Activated T-cell treated with anti-CD3 and anti-CD28 coated beads, Interleukin-2, amount 50 U/mL, for 48 hours (primary cell): Measurements from ENCODE around the gene MAML3.
A peak's percentile ranks its signal among the peaks of the same experiment; 100 is the strongest.

Source experiments
- DNase-seq, 2 experiments: peaks; one replicate each; pipeline ENCODE4 v3.0.0-alpha.2; 2020

Gene MAML3

GRCh38 chr4:139889264-139889663 is 264.7 kb downstream of the MAML3 start:
- peak in 1 of 2 experiments; percentile 31 for DNase-seq

DNA sequence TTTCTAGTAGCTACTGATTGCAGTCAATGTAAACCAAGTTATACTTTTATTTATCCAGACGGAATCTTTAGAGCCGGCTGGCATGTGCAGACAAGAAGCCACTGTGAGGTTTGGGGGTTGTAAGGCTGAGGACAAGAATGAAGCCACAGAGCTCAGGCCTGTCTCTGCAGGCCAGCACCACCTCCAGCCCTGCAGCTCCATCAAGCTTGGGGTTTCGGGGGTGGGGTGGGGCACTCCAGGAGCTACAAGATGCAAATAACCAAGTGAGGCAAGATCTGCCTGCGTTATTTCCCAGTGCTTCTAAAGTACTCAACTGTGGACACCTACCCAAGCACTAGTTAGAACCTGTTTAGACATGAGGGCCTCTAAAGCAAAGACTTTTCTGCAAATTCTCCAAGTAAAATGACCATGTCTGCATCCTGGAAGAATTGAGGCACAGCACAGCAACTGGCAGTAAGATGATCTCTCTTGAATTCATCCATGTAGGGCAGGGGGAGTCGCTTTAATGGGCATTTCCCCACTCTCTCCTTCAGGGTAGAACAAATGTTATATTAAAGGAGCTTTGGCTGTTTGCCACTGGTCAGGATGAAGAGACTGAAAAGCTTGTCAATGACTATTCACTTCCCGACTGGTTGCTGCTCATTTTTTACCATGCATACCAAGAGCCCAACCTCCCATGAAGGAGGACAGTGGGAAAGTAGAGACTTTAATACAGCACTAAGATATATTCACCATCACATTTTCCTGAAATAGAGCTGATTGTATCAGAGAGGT is 265.8 kb downstream of the MAML3 start:
- no peak for DNase-seq

DNA sequence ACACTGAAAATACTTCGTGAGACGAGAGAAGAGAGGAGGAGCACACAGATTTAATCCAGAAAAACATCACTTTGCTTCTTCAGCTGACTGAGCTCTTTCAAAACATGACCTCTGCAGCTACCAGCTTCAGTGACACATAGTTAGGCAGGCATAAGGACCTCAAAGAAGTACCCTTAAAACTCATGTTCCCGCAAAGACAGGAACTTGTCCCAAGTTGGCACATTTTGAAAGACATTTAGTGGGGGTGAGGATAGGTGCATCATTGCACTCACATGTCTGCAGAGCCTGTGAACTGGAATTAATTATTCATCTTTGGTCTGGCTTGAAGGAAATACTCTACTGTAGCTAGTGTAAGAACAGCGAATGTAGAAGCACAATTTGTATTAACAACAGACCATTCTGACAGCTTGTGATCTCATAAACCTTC is 266.6 kb downstream of the MAML3 start:
- no peak for DNase-seq

DNA sequence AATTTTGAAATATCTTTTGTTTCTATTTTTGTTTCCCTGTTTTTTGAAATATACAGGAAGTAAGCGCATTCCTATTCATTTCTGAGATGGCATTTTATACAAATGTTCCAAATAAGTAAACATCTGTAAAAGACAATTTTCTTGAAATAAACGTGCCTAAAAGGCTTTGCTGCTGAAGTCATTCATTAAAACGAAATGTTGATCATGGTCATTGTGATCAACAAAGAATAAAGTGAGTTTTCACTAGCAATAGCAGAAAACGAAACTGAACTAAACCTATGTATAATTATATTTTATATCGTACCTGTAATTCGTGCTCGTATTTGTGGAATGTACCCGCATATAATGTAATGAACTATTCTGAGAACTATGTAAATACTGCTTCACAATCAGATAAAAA is 267.2 kb downstream of the MAML3 start:
- no peak for DNase-seq

DNA sequence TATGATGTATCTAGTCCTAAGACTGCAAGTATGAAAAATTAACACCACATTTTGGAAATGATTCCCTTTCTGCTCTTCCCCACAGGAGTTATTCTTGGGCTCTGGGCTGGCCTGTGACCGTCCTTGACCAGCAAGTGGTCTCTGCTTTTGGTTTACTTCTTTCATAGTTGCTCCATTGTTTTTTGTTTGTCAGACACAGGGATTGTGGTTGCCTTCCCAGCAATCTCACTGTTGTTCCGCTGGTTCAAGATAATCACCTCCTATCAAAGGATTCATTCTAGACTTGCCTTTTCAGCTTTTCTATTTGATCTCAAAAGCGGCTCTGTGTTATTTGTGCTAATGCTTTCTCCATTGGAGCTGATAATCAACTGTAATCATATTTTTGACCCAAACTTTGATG is 269.5 kb downstream of the MAML3 start:
- no peak for DNase-seq

- no peak for DNase-seq
Observed at GRCh38 chr4:139880841-139881240, 273.1 kb downstream of the MAML3 start.

DNA sequence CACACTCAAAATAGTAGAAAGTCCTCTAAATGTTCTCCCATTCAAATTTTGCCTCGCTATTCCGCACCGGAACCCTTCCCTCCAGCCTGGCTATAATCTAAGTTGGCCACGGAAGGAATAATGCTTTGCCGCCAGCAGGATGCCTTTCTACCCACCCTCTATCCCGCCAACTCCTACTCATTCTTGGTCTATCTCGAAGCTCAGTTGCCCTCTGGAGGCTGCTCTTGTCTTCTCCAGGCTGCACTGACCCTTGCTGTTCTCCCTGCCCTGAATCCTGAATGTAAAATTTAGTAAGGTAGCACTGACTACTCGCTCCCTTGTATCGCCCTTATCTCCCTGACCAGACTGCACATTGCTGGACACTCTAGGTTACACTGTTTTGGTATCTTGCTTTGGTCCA is 275.9 kb downstream of the MAML3 start:
- no peak for DNase-seq

DNA sequence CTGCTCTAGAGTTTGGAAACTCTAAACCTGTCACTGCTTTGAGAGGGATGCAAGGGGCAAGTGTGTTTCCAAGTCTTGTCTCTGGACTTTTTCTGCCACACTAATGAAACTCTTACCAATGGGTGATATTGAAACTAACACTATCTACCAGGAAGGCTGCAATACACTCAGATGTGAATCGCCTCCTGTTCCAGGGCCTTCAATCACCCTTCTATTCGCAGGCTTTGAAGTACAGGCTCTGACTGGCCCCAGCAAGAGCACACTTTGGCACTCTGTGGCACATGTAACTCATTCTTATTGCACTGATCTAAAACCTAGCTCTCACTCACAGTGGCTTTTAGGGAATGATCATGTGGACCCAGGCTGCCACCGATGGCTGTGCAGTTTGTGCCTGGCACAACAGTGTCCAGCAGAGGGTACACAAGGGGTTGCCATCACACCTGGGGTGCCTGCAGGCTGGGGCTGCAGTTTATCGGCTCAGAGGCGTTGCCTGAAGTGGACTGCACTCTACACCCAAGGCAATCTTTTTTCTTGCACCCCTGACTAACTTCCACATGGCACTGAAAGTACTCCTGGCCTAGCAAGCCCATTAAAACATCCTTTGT is 277.5 kb downstream of the MAML3 start:
- no peak for DNase-seq

GRCh38 chr4:139875411-139875825 is 278.6 kb downstream of the MAML3 start:
- no peak for DNase-seq

DNA sequence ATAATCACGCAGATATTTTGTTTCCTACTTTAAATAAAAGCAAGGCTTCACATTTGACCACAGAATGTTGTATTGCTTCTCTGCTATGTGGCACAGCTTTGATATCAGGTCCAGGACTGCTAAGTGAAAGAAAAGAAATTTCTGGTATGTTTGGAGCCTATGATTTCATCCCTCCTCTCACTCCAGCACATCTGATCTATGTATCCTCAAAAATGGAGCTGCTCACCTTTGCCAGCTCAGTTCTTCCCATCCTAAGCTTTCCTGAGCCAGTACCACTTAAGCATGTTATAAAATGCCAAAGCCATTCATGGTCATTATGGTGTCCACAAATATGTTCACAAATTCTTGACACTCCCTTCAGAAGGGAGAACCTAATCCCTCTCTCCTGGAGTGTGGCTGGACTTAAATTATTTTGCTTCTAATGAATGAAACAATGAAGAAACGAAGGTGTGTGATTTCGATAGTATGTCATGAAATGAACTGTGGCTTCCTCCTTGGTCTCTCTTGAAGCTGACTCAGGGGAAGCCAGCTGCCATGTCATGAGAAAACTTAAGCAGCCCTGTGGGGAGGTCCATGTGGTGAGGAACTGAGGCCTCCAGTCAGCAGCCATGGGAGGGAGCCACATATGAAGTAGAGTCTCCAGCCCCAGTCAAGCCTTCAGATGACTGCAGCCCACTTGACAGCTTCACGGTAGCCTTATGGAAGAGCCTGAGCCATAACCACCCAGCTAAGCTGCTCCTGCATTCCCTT is 280.7 kb downstream of the MAML3 start:
- no peak for DNase-seq

GRCh38 chr4:139872274-139872673 is 281.7 kb downstream of the MAML3 start:
- no peak for DNase-seq

- no peak for DNase-seq
Observed at GRCh38 chr4:139869810-139870209, 284.2 kb downstream of the MAML3 start.

GRCh38 chr4:139866276-139866962 is 287.6 kb downstream of the MAML3 start:
- no peak for DNase-seq

DNA sequence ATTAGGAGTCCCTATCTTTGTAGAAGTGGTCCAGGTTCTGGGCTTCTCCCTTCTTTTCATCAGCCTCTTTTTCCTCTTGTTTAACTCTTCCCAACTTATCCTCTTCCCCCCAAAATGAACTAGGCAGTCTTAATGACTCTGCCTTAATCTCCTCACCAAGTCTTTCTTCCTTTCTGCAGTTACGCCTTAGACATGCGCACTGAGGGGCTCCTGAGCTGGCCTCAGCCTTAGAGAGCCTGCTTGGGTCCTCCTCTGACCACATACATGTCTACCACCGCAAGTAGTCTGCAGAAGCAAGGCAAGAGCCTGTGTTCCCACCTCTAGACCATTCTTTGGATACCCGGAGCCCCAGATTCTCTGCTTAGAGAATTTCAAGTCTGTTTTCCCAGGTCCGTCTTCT is 288.4 kb downstream of the MAML3 start:
- DNase-seq: no peak

- DNase-seq: no peak
Observed at GRCh38 chr4:139863531-139863930, 290.5 kb downstream of the MAML3 start.

DNA sequence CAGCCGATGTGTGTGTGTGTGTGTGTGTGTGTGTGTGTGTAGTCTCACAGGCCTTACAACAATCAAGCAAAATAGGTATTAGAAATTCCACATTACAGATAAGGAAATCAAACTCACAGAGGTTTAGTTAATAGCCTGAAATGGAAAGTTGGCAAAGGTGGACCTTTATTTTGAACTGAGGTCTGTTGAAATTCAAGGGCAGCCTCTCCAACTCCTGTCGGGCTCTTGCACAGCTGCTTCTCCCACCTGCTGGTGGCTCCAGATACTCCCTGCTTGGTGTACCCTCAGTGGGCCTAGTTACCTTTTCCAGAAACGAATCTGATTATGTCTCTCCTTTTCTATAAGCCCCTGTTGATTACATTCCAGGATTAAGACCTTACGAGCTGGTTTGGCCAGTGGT is 292.5 kb downstream of the MAML3 start:
- DNase-seq: no peak

DNA sequence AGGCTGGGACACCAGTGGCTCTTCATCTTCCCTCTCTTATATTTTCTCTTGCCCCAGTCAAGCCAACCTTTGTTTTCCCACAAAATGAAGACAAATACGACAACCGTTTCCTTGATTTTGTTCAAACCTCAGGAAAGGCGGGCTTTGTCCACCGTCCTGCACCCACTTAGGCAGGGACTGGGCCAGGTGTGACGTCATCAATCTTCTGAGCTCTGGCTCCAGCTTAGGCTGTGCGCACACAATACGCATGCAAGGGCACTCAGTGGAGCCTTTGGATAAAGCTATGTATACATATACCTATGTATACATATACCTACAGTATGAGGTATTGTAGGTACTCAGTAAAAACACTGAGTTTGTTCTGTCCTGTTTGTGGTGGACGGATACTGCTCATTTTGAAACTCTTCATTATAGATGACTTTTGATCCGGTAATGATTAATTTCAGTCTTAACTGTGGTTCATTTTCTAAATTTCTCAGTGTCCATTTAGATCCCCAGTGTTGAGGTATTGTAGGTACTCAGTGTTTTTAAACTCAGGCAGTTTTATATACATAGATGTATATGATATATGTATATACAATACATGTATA is 293.5 kb downstream of the MAML3 start:
- no peak for DNase-seq

DNA sequence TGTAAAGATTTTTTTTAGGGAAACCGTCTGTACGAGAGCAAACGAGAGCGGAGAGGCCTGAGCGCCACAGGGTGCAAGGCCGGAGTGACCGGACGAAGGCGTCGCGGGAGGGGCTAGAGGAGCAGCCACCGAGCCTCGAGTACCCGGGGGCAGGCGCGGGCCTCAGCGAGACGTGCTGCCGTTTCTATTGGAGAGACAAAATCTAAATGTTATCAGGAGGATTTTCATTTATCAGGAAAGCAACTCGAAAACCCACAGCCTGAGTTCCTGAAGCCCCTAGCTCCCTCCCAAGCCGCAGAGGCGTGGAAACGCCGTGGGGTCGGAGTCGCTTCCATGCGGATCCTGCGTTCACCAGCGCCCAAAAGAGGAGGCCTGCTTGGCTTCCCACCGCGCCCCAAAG is 294.1 kb downstream of the MAML3 start:
- no peak for DNase-seq

- peak; percentile 59 to 62 for DNase-seq
Observed at GRCh38 chr4:139858436-139859205, 295.4 kb downstream of the MAML3 start.

DNA sequence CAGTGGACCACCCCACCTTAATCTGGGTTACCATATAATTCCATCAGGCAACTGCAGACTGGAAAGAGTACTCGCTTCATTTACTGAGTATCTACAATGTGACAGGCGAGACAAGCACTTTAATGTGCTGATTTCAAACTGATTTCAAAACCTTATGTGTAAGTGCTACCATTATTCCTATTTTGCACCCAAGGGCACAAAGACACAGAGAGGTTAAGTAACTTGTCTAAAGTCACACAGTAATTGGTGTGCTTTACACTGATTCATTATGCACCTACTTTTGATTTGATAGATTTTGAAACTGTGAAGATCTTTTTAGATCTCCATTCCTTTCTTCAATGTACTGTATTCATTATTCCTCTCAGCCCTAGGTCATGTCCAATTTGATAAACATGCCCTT is 296.0 kb downstream of the MAML3 start:
- DNase-seq: no peak

GRCh38 chr4:139857021-139857420 is 297.0 kb downstream of the MAML3 start:
- no peak for DNase-seq
